Gastroesophageal sphincter (tissue), 4 donors: ENCODE data around the gene CBR1. TPM values are rescaled to one million over a fixed set of nuclear protein-coding genes. Genes with fewer than 3 reads are reported as not detected.

ENCODE experiments used
- ATAC-seq: fragments of 150-250 bp; one replicate; pipeline ENCODE4 v1.9.1; 2016; ENCODE audit warnings: mild to moderate bottlenecking, moderate library complexity
- H3K27ac ChIP-seq, 4 donors: fragments of 200-600 bp; sonication (generic) in 3 of 4; 1 replicate in 3 of 4; 2 replicates in 1 of 4; pipeline ENCODE4 v1.5.1; 2016 to 2019
- H3K27me3 ChIP-seq: fragments of 200-600 bp; sonication (generic); one replicate; pipeline ENCODE4 v1.5.1; 2019
- H3K36me3 ChIP-seq, 2 donors: fragments of 200-600 bp; sonication (generic); one replicate each; pipeline ENCODE4 v1.5.1; 2019; ENCODE audit warnings: control low read depth in 1 of 2
- H3K4me1 ChIP-seq, 3 donors: fragments of 200-600 bp; sonication (generic); 1 replicate in 2 of 3; 2 replicates in 1 of 3; pipeline ENCODE4 v1.5.1; 2016 to 2019; ENCODE audit warnings: control low read depth in 2 of 3
- H3K4me3 ChIP-seq, 2 donors: fragments of 200-600 bp; sonication (generic); one replicate each; pipeline ENCODE4 v1.5.1; 2019; ENCODE audit warnings: mild to moderate bottlenecking in 1 of 2, moderate library complexity in 1 of 2
- H3K9me3 ChIP-seq, 3 donors: fragments of 200-600 bp; sonication (generic); one replicate each; pipeline ENCODE4 v1.5.1; 2017 to 2019; ENCODE audit warnings: control low read depth in 2 of 3
- EP300 ChIP-seq: sonication (generic); formaldehyde crosslinking; IDR thresholded peaks from one replicate; pipeline ENCODE4 v1.6.1; 2017; ENCODE audit warnings: antibody characterized with exemption, mild to moderate bottlenecking
- POLR2A ChIP-seq, 2 donors: fragments of 450-650 bp; IDR thresholded peaks; one replicate each; pipeline ENCODE4 v1.6.1; 2017; ENCODE audit warnings: antibody characterized with exemption in 2 of 2, mild to moderate bottlenecking in 2 of 2, moderate library complexity in 1 of 2
- POLR2AphosphoS5 ChIP-seq: sonication (generic); formaldehyde crosslinking; IDR thresholded peaks from one replicate; pipeline ENCODE4 v1.6.1; 2017; ENCODE audit warnings: antibody characterized with exemption
- WGBS, 2 donors: methylation state at CpG; one replicate each; pipeline ENCODE4 v1.1.5; 2018; ENCODE audit warnings: low coverage in 1 of 2; 5-methylcytosine and 5-hydroxymethylcytosine counted together
- total RNA-seq, 4 donors: library from RNA; depleted of rRNA; stranded (reverse); fragments of >200 nt; gene quantifications; one replicate each; pipeline ENCODE4 v1.1.0, GENCODE V29; 2016
- TF ChIP-seq, protein P1 (sequence below), 4 experiments: fragments of 200-600 bp in 2 of 4; fragments of 450-650 bp in 2 of 4; sonication (generic) in 1 of 4; IDR thresholded peaks; one replicate each; pipeline ENCODE4 v1.5.1; 2017 to 2019; ENCODE audit warnings: antibody characterized with exemption in 4 of 4, mild to moderate bottlenecking in 2 of 4, moderate library complexity in 2 of 4

CBR1 gene
- total RNA-seq, 4 donors from 2014 or later: 65.6 to 192 (median 138) TPM

DNA sequence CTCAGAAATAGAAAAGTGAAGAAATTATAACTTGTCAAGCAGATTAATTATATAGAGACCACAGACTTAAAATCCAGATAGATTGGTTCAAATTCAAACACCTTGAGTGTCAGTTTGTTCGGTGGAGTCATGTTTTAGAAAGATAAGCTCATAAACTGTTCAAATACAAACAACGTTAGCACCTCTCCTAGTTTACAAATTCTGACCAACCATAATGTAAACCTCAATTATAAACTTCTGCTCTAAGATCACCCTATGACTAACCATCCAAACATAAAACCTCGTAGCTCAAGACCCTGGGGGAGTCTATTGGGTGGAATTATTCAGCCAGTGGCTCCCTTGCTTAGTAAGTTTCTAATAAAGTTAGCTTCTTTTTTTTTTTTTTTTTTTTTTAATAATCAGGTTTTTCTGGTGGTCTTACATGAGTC, 12.4 kb downstream of the CBR1 start:
- H3K36me3 ChIP-seq: no peaks in the 10 kb centered on the region
- H3K9me3 ChIP-seq: no peaks in the 10 kb centered on the region
- no peak for ATAC-seq
- H3K27ac ChIP-seq: no peak overlapping the region
- no peaks in the 10 kb centered on the region for H3K4me1 ChIP-seq
- WGBS, 2 donors: 43 to 75% methylated on average over 3 of the region's 3 CpGs
- no peak overlapping the region for H3K4me3 ChIP-seq
- no peak for TF ChIP-seq EP300
- TF ChIP-seq, protein P1, sequence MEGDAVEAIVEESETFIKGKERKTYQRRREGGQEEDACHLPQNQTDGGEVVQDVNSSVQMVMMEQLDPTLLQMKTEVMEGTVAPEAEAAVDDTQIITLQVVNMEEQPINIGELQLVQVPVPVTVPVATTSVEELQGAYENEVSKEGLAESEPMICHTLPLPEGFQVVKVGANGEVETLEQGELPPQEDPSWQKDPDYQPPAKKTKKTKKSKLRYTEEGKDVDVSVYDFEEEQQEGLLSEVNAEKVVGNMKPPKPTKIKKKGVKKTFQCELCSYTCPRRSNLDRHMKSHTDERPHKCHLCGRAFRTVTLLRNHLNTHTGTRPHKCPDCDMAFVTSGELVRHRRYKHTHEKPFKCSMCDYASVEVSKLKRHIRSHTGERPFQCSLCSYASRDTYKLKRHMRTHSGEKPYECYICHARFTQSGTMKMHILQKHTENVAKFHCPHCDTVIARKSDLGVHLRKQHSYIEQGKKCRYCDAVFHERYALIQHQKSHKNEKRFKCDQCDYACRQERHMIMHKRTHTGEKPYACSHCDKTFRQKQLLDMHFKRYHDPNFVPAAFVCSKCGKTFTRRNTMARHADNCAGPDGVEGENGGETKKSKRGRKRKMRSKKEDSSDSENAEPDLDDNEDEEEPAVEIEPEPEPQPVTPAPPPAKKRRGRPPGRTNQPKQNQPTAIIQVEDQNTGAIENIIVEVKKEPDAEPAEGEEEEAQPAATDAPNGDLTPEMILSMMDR (IDR thresholded peaks at IDR 0.05): no peak
- H3K27me3 ChIP-seq: no peaks in the 10 kb centered on the region

DNA sequence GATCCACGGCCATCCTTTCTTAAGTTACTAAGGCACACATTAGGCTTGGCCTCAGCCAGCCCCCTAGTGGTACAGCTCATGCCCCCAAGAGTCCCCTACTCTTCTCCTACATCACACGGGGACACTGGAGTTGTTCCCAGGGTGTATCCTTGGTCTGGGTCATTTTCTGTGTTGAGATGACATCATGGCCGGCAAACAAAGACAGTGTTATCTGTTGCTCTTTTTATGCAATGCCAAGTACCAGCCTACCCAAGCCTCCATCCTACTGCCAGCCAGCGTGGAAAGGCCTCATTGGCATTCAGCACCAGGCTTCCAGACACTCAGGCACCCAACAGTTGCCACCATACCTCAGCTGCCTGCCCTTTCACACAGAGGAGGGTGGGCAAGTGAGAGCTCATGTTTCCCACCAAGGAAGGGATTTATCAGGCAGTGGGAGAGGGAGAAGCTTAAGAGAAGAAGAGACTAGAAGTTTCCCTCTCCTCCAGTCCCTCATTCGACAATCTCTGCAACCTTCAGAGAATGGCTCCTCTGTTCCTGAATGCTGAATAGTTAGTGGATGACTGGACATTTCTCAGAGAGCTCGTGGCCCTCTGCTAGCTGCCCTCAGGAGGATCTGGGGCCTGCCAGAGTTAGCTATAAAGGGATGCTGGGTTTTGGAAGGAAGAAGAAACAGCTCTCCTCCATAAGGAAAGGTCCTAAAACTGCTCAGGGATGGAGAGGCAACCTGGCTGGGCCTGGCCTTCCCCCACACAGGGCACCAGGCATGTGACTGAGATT, 17.7 kb downstream of the CBR1 start:
- WGBS, 2 donors: 60 to 71% methylated on average over 3 to 4 of the region's 6 CpGs
- no peak for ATAC-seq
- H3K4me3 ChIP-seq: no peak overlapping the region
- no peaks in the 10 kb centered on the region for H3K36me3 ChIP-seq
- no peaks in the 10 kb centered on the region for H3K9me3 ChIP-seq
- H3K4me1 ChIP-seq: no peaks in the 10 kb centered on the region
- H3K27me3 ChIP-seq: no peaks in the 10 kb centered on the region
- no peak overlapping the region for H3K27ac ChIP-seq
- no peak for TF ChIP-seq POLR2A (IDR thresholded peaks at IDR 0.05)
- TF ChIP-seq EP300: no peak
- no peak for TF ChIP-seq POLR2AphosphoS5
- TF ChIP-seq, protein P1 (IDR thresholded peaks at IDR 0.05): no peak

DNA sequence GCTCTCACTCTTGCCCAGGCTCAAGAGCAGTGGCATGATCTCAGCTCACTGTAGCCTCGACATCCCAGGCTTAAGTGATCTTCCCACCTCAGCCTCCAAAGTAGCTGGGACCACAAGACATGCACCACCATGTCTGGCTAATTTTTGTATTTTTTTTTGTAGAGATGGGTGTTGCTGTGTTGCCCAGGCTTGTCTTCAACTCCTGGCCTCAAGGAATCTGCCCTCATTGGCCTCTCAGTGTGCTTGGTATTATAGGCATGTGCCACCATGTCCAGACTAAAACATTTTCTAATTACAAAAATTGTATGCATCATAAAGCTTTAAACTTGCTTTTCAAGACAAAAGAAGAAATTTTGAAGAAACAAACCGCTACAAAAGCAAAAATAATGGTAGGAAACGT, 20.1 kb downstream of the CBR1 start:
- no peaks in the 10 kb centered on the region for H3K4me1 ChIP-seq
- no peak overlapping the region for H3K4me3 ChIP-seq
- H3K27ac ChIP-seq: no peak overlapping the region
- WGBS, 2 donors: 93 to 94% methylated on average over 2 to 3 of the region's 3 CpGs
- TF ChIP-seq, protein P1 (IDR thresholded peaks at IDR 0.05): no peak
- TF ChIP-seq POLR2AphosphoS5 (no peak), POLR2A (IDR thresholded peaks at IDR 0.05) (no peak), EP300 (no peak)
- H3K27me3 ChIP-seq: peaks cover 9% of the 10 kb centered on the region
- H3K9me3 ChIP-seq: no peaks in the 10 kb centered on the region
- no peak for ATAC-seq
- H3K36me3 ChIP-seq: no peaks in the 10 kb centered on the region

DNA sequence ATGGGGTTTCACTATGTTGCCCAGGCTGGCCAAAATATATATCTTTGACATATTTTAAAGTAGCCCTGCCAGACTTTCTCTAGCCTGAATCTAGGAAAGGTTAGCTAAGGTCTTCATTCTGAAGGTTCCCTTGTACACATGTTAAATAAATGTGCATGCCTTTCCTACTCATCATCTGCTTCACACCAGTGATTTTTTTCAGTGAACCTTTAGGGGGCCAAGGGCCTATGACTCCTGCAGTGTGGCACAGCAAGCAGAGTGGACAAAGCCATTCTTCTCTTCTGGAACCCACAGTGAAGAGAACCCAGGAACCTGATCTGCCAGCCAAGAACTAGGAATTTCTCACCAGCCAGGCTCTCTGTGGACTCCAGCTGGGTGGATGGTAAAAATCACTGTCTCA, 22.9 kb downstream of the CBR1 start:
- TF ChIP-seq EP300 (no peak), POLR2AphosphoS5 (no peak), POLR2A (IDR thresholded peaks at IDR 0.05) (no peak)
- TF ChIP-seq, protein P1 (IDR thresholded peaks at IDR 0.05): no peak
- Histone ChIP-seq H3K4me1 (no peaks in the 10 kb centered on the region), H3K27ac (no peak overlapping the region), H3K27me3 (peaks cover 12% of the 10 kb centered on the region), H3K36me3 (no peaks in the 10 kb centered on the region), H3K4me3 (no peak overlapping the region), H3K9me3 (no peaks in the 10 kb centered on the region)
- no peak for ATAC-seq

DNA sequence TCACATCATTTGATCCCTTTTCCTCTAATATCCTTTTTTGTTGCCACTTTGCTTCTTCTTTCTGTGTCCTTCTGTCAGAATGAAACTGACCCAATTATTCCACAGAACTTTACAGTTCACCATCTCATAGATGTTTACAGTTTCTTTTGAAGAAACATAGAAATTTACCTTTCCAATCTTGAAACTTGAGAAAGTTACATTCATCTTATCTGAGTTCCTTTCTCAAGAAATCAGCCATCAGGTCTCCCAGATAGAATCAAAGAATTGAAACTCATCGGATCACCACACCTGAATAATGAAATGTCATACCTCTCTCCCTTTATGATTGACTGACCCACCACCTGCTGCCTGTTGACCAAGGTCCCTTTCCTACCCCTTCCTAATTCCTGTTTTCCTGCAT, 23.7 kb downstream of the CBR1 start:
- H3K27me3 ChIP-seq: peaks cover 12% of the 10 kb centered on the region
- no peak for ATAC-seq
- H3K4me1 ChIP-seq: no peaks in the 10 kb centered on the region
- no peak overlapping the region for H3K4me3 ChIP-seq
- H3K36me3 ChIP-seq: no peaks in the 10 kb centered on the region
- 75 to 100% methylated on average over 1 of the region's 1 CpG for WGBS, 2 donors
- H3K27ac ChIP-seq: no peak overlapping the region
- no peaks in the 10 kb centered on the region for H3K9me3 ChIP-seq
- TF ChIP-seq, protein P1 (IDR thresholded peaks at IDR 0.05): no peak
- TF ChIP-seq POLR2A (IDR thresholded peaks at IDR 0.05) (no peak), EP300 (no peak), POLR2AphosphoS5 (no peak)
